Adipocyte (in vitro differentiated cells): ENCODE results near the gene INSRR.

Experiments
- DNase-seq: peaks from one replicate; pipeline ENCODE4 v3.0.0-alpha.2; 2015; ENCODE audit warnings: low read depth
- H3K27me3 ChIP-seq: replicated peaks from 2 replicates; pipeline ENCODE4 v1.7.0; 2013; ENCODE audit warnings: mild to moderate bottlenecking, low read length, moderate library complexity; ENCODE audit not compliant: control insufficient read depth, insufficient read depth
- H3K36me3 ChIP-seq: 2 replicates; pipeline ENCODE4 v1.7.0; 2013; ENCODE audit warnings: low read length, mild to moderate bottlenecking, moderate library complexity; ENCODE audit not compliant: control insufficient read depth, insufficient read depth, severe bottlenecking
- H3K4me1 ChIP-seq: 2 replicates; pipeline ENCODE4 v1.7.0; 2013; ENCODE audit warnings: mild to moderate bottlenecking, low read length, moderate library complexity; ENCODE audit not compliant: control insufficient read depth, insufficient read depth
- H3K4me3 ChIP-seq: 2 replicates; pipeline ENCODE4 v1.7.0; 2013; ENCODE audit warnings: mild to moderate bottlenecking, low read length, moderate library complexity
- H3K9ac ChIP-seq: 2 replicates; pipeline ENCODE4 v1.7.0; 2013; ENCODE audit warnings: mild to moderate bottlenecking, low read length, moderate library complexity
- H3K9me3 ChIP-seq: 2 replicates; pipeline ENCODE4 v1.7.0; 2013; ENCODE audit warnings: mild to moderate bottlenecking, low read length, moderate library complexity; ENCODE audit not compliant: control insufficient read depth

The INSRR gene

DNA sequence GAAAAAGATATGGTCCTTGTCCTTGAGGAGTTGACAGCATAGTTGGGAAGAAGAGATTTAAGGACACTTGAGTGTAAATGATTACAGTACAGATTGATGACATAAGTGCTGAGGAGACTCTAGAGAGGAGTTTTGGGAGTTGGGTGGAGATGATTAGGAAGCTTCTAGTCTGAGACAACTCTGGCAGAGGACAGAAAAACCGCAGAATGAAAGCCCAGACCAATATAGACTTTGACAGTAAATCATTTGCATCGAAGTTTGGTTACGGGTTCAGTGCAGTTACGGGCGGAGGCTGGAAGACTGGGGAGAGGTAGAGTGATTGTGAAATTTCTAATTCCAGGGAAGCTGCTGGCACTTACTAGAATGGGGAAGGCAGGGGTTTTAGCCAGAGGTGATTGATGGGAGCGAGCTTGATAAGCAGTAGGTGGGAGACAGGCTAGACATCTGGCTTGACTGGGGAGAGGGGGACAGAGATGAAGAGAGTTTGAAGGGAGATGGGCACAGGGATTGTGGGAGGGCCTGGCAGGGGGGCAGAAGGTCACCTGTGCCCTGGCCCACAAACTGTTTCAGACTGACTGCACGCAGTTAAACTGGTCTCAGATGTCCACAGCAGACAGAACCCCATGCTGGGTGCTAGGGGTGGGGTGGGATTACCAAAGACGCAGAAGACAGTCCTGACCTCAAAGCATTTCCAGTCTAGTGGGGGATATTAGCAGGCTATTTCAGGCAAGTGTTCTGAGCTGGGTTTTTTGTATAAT, 62.4 kb downstream of the INSRR start:
- DNase-seq: no peak
- Histone ChIP-seq H3K36me3 (peaks cover 92% of the 10 kb centered on the region), H3K9ac (no peak overlapping the region), H3K4me3 (no peak overlapping the region), H3K4me1 (peaks cover 19% of the 10 kb centered on the region), H3K27me3 (no peaks in the 10 kb centered on the region), H3K9me3 (no peaks in the 10 kb centered on the region)

DNA sequence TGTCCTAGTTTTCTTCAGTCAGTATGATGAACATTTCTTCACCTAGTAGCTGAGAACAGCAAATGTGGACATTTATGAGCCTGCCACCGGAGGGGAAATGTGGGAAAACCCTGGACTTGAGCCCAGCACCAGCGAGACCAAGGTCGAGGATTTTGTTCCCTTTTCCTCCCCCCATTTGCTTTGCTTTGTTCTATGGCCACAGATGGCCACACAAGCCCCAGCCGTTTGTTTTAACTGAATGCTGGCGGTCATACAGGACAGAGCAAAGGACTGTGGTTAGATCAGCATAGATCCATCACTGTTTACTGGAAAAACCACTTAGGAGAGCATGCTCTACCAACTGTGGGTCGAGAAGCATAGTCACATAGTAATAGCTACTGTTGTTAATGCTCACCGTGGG, 63.1 kb downstream of the INSRR start:
- H3K9ac ChIP-seq: no peak overlapping the region
- no peaks in the 10 kb centered on the region for H3K27me3 ChIP-seq
- no peaks in the 10 kb centered on the region for H3K9me3 ChIP-seq
- no peak overlapping the region for H3K4me3 ChIP-seq
- peaks cover 96% of the 10 kb centered on the region for H3K36me3 ChIP-seq
- DNase-seq: no peak
- peaks cover 11% of the 10 kb centered on the region for H3K4me1 ChIP-seq

DNA sequence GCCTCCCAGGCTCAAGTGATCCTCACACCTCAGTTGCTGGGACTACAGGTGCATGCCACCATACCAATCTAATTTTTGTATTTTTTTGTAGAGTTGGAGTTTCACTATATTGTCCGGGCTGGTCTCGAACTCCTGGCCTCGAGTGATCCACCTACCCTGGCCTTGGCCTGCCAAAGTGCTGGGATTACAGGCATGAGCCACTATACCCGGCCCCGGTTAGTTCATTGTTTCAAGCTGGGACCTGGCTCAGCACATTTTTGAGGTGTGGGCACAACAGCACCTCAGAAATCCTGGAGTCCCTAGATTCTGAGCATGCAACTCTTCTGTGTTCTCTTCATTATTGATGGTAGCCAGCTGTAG, 63.6 kb downstream of the INSRR start:
- Histone ChIP-seq H3K9ac (no peak overlapping the region), H3K36me3 (peaks cover 95% of the 10 kb centered on the region), H3K4me1 (peaks cover 9% of the 10 kb centered on the region), H3K9me3 (no peaks in the 10 kb centered on the region), H3K27me3 (no peaks in the 10 kb centered on the region), H3K4me3 (no peak overlapping the region)
- no peak for DNase-seq

DNA sequence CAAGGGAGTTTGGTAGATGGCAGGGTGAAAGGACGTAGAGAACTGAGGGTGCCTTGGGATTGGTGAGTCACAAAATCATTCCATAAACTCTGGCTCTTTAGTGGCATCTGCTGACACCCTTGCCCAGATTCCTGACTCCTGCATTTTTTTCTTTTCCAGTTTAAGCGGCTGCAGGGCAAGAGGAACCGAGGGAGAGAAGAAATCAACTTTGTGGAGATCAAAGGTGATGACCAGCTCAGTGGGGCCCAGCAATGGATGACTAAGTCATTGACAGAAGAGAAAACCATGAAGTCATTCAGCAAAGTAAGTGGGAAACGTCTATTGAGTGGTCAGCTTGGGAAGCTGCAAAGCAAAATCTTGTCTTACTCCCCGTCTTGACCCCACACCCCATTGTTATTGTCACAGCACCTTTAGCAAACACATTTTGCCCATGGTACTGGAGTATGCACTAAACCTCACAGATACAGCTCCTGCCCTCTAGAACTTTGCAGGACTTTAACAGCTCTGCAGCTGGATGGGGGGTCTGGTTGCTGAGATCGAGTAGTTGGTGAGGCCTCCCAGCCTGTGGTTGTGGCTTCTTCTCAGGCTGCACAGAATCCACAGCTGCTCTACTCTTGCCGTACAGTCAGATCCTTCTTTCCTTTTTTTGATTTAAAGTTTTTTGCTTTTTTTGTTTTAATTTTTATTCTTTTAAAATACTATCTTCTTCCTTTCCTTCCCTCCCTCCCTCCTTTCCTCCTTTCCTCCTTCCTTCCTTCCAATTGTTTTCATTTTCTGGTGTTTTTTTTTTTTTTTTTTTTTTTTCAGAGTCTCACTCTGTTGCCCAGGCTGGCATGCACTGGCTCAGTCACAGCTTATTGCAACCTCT, 64.2 kb downstream of the INSRR start:
- no peaks in the 10 kb centered on the region for H3K9me3 ChIP-seq
- no peaks in the 10 kb centered on the region for H3K27me3 ChIP-seq
- H3K4me3 ChIP-seq: no peak overlapping the region
- H3K9ac ChIP-seq: no peak overlapping the region
- H3K4me1 ChIP-seq: peaks cover 9% of the 10 kb centered on the region
- no peak for DNase-seq
- peaks cover 91% of the 10 kb centered on the region for H3K36me3 ChIP-seq
